DMS153 (cell line): Measurements from ENCODE around the gene NFE2L2.
"Not testable (repeated sequence)": the region's sequence is repeated elsewhere in the genome, so short reads cannot be mapped to it uniquely, and the experiment has no call there.

Experiments
- DNase-seq: peaks from one replicate; lab custom pipeline; 2025; lab: John Stamatoyannopoulos, UW

Gene NFE2L2

DNA sequence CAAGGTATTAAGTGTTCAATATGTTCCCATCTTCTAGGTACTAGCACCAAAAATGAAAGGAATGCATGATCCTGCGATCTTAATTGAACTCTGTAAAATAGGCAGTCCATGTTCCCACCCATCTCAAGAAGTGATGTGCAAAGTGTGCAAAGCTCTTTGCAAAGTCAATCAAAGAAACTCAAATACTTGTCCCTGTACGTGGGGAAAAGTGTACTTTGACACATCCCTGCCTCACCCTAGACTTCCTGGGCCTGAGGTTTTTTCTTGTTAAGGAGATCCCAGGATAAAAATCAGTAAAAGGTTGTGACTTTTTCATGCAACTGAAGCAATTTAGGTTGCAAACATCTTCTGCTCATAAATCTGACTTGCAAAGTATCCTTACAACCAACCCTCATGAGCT lies 26.6 kb downstream of the NFE2L2 start:
- no peak for DNase-seq

DNA sequence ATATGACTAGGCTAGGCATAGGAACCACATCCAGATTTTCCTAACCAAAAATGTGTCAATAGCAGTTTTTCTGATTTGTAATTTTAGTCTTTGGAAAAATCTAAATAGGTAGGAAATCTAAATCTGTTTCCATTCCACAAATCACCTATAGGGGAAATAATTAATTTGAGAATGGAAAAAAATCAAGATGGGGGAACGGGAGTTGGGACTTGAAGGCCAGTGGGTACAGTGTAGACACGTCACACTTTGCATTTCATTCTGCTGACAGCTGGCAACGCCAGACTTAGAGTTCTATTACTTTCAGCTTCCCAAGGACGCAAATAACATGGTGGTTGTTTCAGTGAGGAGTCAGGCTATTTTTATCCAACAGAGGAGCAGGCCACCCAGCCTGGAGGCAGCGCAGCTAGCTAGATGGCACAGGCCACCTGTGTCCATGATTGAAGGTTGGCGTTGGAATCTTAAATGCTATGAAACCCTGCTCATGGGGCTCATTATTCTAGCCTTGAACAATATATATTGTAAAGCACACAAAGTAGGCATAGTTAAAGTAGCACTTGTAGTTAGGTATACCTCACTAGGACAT lies 28.6 kb downstream of the NFE2L2 start:
- no peak for DNase-seq

- DNase-seq, result no peak
These were observed 30.3 kb downstream of the NFE2L2 start for GRCh38 chr2:177234267-177234666.

DNA sequence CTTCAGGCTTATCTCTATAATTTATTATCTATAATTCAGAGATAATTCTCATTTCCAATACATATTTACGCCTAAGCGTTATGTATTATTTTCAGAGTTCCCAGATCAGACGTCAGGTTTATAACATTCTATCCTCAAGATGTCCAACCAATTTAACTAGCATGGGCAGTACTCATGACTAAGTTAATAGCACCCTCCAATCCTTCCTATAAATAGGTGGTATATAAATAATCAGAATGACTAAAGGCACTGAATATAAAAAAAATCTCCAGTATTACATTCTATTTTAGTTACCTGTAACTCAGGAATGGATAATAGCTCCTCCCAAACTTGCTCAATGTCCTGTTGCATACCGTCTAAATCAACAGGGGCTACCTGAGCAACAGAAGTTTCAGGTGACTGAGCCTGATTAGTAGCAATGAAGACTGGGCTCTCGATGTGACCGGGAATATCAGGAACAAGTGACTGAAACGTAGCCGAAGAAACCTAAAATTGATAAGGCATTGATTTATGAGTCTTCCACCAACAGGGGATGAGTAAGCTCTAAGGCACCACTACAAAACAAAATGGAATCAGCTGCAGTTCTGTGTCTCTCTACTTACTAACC lies 32.3 kb downstream of the NFE2L2 start:
- DNase-seq, result no peak

DNA sequence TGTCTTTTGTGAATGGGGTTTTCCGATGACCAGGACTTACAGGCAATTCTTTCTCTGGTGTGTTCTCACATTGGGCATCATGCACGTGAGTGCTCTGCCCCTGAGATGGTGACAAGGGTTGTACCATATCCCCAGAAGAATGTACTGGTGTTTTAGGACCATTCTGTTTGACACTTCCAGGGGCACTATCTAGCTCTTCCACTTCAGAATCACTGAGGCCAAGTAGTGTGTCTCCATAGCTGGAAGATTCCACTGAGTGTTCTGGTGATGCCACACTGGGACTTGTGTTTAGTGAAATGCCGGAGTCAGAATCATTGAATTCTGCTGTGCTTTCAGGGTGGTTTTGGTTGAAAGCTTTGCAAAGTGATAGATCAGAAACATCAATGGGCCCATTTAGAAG lies 33.3 kb downstream of the NFE2L2 start:
- no peak for DNase-seq

DNA sequence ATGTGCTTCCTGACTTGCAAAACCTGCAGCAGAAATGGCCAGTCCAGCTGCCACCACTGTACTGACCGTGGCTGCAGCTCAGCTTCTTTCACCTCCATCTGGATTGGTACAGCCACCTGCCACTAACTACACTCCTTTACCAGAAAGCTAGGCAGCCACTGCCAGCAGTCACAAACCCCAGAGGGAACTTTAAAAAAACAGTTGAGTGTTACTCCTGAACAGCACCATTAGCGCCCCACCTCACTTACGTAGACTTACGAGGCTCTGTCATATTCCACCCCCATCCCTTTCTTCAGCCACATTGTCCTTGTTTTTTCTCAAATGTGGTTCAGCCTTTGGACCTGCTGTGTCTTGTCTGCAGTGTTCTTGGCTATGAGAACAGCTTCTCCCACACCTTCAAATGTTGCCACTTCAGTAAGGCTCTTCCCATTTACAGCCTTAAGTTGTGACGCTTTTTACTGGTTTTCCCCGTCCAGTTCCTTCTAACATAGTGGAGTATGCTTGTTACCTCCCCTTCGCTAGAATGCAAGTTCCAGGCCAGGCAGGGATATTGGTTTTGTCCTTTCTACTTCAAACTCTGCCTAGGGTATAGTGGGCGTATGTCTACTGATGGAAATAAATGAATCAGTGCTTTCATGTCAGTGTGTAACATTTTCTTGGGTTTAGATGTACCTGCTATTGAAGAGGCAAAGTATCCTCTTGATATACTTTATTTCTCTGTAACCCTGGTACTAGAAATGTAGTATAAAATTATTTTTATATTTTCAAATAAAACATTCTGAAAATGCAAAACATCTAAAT lies 34.9 kb downstream of the NFE2L2 start:
- DNase-seq, result no peak

DNA sequence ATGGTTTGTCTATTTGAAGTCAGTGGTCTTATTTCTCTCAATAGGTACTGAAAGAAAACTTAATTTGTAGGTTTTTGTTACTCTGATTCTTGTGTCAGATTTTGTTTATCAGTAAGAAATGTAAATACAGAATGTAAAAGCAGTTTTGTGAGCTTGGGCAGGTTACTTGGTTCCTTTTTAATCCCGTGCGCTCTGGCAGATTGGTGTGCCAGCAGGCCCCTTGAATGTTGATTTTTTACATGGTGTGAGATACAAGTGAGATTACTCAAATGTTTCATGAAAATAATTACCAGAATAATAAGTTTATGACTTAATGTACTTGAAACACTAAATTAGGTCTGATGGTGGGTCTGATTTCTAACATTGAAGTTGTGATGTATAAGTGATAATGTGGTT lies 38.6 kb downstream of the NFE2L2 start:
- no peak for DNase-seq

DNA sequence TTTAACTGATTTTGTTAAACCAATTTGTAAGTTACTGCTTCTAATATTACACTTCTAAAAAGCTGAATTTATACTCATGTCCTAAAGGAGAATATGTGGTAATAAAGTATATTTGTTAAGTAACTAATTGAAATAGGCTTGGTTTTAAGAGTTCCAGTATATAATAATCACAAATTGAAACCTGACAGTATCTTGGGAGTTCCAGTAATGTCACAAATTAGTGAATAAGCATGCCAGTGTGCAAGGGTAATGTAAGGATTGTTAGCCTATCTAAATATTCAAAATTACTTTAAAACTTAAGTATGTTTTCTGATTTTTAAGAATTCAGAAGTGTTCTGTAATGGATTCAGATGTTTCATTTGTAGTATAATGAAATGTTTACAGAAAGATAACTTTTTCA lies 41.1 kb downstream of the NFE2L2 start:
- DNase-seq, result not testable (repeated sequence)

DNA sequence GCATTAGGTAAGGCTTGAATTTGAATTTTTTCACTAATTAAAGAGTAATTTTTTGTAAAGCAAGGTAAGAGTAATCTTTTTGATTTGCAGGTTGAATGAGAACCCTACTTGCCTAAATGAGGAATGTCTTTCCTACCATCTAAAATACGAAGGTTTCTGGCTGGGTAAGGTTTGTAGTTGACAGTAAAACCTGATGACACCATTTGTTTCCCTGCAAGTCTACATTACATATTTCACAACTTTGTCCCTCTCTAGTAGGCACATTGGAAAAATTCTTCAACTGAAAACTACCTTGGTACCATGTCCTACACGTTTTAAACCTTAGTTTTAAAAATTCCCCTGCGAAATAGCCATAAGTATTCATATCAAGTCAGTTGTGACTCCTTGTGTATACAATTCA lies 42.6 kb downstream of the NFE2L2 start:
- no peak for DNase-seq

GRCh38 chr2:177221534-177221933 lies 43.0 kb downstream of the NFE2L2 start:
- DNase-seq, result no peak

- DNase-seq, result not testable (repeated sequence)
These were observed 44.7 kb downstream of the NFE2L2 start for GRCh38 chr2:177219787-177220186.

DNA sequence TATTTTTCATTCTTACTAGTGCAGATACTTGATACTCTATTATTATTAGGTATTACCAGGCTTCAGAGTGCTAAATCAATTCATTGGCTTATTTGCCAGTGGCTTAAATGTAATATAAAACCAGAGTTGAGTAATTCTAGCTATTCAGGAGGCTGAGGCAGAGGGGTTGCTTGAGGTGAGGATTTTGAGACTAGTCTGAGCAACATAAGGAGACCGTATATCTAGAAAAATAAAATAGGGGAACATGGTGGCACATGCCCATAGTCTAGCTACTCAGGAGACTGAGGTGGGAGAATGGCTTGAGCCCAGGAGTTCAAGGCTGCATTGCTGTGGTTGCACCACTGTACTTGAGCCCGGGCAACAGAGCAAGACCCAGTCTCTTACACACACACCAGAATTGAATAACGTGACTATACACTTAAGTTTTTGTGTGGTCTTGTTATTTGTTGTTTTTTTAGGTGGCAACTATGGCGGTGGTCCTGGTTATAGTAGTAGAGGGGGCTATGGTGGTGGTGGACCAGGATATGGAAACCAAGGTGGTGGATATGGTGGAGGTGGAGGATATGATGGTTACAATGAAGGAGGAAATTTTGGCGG lies 47.2 kb downstream of the NFE2L2 start:
- DNase-seq, result no peak

- DNase-seq, result peak; percentile 77
These were observed 51.4 kb downstream of the NFE2L2 start for GRCh38 chr2:177212891-177213856.

DNA sequence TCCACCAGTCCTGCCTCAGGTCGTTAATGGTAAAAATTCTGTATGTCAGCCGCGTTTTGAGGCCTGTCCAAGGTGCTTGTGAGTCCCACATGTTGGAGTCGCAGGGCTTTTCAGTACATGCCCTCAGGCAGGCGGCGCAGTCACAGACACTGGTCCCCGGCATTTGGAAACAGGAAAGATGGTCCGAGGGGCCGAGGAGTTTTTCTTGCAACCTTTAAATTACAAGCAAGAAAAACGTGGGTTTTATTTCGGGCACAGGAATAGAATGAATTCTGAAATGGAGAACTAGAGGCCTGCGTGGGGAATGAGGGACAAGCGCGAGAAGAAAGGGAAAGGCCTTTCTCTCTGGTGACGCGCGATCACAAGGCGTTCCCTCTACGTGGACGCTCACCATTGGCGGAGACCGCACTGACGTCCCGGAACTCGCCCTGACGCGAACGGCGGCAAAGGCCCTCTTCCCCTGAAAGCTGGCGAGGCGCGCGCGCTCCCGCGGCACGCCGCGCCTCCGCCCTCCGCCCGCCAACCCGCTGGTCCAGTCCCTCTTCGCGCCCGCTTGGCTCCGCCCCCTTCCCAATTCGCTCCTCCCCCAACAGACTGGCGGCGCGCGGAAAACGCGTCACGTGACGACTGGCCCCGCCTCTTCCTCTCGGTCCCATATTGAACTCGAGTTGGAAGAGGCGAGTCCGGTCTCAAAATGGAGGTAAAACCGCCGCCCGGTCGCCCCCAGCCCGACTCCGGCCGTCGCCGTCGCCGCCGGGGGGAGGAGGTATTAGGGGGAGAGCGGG lies 52.2 kb downstream of the NFE2L2 start, which contains the start of gene HNRNPA3:
HNRNPA3 (plus strand) TSS at position 689 of the 785 bp plus-strand sequence; CDS start at position 695, 6 bp downstream.
- peak; percentile 97 for DNase-seq

- no peak for DNase-seq
These were observed 52.9 kb downstream of the NFE2L2 start for GRCh38 chr2:177211576-177212105.

DNA sequence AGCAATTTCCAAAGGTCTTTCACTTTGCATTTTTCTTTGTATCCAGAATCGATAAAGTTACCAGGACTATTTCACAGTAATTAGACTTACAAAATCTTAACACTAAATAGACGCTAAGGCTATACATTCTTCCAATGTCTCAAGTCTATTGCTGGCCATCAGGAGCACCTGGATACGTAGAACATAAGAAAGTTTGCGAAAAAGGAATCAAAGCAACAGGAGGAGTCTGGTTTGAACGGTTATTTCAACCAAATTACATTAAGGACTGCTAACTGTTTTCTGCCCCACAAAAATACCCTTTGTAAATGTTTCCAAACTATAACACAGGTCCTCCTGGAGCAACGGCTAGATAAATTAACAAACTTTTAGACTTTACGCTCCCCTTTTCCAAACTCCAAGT lies 53.4 kb downstream of the NFE2L2 start:
- DNase-seq, result no peak

DNA sequence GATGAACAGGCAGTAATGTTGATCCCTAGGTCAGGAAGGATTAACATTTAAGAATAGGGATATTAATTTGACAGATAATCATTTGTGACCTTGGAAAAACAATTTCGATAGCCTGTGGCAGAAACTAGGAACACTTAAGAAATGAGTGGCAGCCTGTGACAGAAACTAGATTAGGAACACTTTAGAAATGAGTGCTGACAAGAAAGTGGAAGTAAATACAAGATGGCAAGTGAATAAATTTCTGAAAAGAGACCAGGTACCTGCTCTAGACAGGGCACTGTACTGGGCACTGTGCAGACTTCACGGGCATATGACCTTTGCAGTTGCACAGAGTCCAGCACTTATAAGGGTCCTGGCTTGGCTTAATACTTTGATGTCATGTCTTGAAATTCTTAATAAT lies 57.4 kb downstream of the NFE2L2 start:
- no peak for DNase-seq

- DNase-seq, result no peak
These were observed 60.1 kb downstream of the NFE2L2 start for GRCh38 chr2:177204417-177204816.

DNA sequence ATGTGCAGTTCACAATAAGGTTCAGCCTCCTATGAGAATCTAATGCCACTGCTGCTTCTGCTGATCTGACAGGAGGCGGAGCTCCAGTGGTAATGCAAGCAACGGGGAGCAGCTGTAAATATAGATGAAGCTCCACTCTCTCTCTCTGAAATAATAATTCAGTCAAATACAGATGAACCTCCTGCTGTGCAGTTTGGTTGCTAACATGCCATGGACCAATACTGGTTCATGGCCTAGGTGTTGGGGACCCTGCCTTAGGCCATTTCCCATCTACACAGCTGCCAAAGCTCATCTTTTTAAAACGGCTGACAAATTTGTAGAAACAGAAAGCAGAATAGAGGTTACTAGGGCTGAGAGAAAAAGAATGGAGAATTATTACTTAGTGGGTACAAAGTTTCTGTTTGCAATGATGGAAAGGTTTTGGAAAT lies 62.6 kb downstream of the NFE2L2 start:
- no peak for DNase-seq

GRCh38 chr2:177200419-177200818 lies 64.1 kb downstream of the NFE2L2 start:
- DNase-seq, result not testable (repeated sequence)

DNA sequence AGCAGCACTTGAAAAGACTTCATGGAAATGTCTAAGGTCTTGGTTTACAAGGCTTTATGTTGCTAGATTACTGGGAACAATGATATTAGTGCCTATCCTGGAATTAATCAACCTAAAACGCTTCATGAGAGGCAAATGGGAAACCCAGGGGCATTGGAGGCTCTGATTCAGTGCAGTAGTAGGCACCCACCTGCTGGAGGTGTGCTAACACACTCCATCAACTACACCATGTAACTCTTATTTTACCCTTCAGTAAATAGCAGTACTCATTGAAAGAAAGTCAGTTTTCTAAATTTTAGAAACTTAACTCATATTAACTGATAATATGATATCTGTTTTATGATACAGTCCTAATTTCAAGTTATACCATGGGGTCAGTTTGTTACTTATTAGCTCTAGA lies 69.3 kb downstream of the NFE2L2 start:
- DNase-seq, result no peak
